NCI-H1694 treated with DMSO at 0.1 percent for 48 hours (cell line): ENCODE measurements around the gene INSM1.

ENCODE experiments used
- DNase-seq: peaks from one replicate; lab custom pipeline; 2025; lab: John Stamatoyannopoulos, UW

Gene INSM1

GRCh38 chr20:20362774-20363433 is 5.0 kb upstream of the INSM1 start:
- peak; percentile 79 for DNase-seq

- no peak for DNase-seq
Observed at GRCh38 chr20:20363434-20363798, 4.5 kb upstream of the INSM1 start.

GRCh38 chr20:20363799-20364592 is 3.9 kb upstream of the INSM1 start:
- no peak for DNase-seq

GRCh38 chr20:20364593-20365479 is 3.1 kb upstream of the INSM1 start:
- no peak for DNase-seq

- no peak for DNase-seq
Observed at GRCh38 chr20:20365480-20366161, 2.3 kb upstream of the INSM1 start.

- DNase-seq, result no peak
Observed at GRCh38 chr20:20366551-20366875, 1.4 kb upstream of the INSM1 start.

- peak; percentile 45 for DNase-seq
Observed at GRCh38 chr20:20366876-20367574, 879 bp upstream of the INSM1 start.

- no peak for DNase-seq
Observed at GRCh38 chr20:20368418-20369249, 730 bp downstream of the INSM1 start.

- DNase-seq, result no peak
Observed at GRCh38 chr20:20369250-20370093, 1.6 kb downstream of the INSM1 start.

- DNase-seq, result peak; percentile 27
Observed at GRCh38 chr20:20370094-20370575, 2.2 kb downstream of the INSM1 start.

- DNase-seq, result no peak
Observed at GRCh38 chr20:20371083-20371482, 3.2 kb downstream of the INSM1 start.

- DNase-seq, result no peak
Observed at GRCh38 chr20:20371681-20372080, 3.8 kb downstream of the INSM1 start.

- peak; percentile 21 for DNase-seq
Observed at GRCh38 chr20:20373091-20373571, 5.2 kb downstream of the INSM1 start.

- no peak for DNase-seq
Observed at GRCh38 chr20:20375862-20376261, 8.0 kb downstream of the INSM1 start.

GRCh38 chr20:20386192-20386591 is 18.3 kb downstream of the INSM1 start:
- DNase-seq, result no peak

- no peak for DNase-seq
Observed at GRCh38 chr20:20390393-20390792, 22.5 kb downstream of the INSM1 start.

- DNase-seq, result no peak
Observed at GRCh38 chr20:20391115-20391514, 23.2 kb downstream of the INSM1 start.

- DNase-seq, result no peak
Observed at GRCh38 chr20:20391766-20392165, 23.9 kb downstream of the INSM1 start.
